GM21717 (cell line): ENCODE results near the gene CCSER1.
A peak's percentile ranks its signal among the peaks of the same experiment; 100 is the strongest.

Experiments used
- ATAC-seq: cut with Tn5 transposase; IDR thresholded peaks from one replicate; pipeline ENCODE4 v1.9.1; 2021; ENCODE audit warnings: mild to moderate bottlenecking, moderate library complexity; ENCODE audit not compliant: unreplicated experiment

The CCSER1 gene

DNA sequence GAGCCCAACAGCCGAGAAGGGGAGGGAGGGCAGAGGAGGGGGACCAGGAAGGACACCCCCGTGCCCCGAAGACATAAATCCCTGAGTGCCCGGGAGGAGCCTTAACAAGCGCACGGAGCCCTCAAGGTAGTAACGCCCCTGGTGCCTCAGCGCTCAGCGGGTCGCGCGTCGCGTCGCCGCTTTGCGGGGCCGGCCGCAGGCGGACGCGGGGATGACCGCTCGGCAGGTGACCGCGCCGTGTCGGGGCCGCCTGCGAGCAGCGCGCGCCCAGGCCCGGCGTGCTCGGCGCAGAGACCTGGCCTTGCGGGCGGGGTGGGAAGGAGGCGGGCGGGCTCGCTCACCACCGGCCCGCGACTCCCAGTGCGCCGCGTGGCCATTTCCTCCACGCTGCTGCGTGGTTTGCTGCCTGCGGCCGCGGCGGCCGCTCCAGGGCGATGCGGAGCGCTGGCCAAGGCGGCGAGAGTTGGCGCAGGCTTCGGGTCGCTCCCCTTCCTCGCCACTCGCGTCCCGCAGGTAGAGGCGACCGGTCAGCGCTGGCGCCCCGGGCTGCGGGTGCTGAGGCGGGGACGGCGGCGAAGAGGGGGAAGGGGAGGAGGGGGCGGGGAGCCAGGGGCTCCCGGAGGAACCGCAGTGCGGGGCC is 632 bp downstream of the CCSER1 start:
- ATAC-seq = peak; percentile 28

DNA sequence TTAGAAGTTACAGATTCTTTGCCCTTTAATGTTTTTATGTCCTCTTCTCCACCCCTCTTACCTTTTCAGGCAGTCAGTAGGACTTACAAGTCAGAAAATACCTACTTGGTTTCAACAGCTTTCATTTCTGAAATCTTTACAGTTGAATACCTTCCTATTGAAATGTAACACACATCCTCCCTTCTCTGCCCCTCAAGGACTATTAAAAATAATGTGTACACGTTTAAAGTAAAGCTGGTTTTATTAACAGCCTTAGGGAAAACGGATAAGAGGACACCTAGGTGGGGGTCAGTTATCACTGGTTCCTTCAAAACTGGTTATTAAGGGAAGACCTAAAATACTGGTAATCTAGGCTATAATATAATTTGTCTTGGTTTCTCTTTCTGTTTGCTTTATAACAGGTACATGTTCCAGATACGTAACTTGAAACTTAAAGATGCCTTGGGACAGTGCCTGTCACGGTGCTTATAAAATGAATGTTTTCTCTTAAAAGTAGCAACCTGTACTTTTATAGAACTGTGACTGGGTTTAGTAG is 1.8 kb downstream of the CCSER1 start:
- ATAC-seq = peak; percentile 22

- no peak for ATAC-seq
Observed at GRCh38 chr4:90130076-90130475, 2.9 kb downstream of the CCSER1 start.

- no peak for ATAC-seq
Observed at GRCh38 chr4:90137555-90137954, 10.4 kb downstream of the CCSER1 start.

- ATAC-seq = no peak
Observed at GRCh38 chr4:90142081-90142480, 14.9 kb downstream of the CCSER1 start.

GRCh38 chr4:90145319-90145718 is 18.1 kb downstream of the CCSER1 start:
- ATAC-seq = no peak

DNA sequence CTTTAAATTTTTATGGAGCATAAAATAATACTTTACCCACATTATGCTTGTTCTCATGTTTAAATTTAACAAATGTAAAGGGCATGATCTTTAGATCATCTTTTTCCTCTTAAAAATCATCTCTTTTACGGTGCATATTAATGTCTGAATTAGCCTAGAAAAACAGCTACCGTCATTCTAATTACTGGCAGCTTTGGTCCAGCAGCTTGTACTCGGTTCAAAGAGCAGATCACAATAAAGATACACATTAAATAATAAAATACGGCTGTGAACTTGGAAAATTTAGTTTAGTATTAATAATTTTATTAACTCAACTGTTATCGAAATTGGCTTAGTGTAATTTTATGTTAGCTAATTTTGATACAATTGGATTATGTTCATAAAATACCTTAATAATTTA is 19.1 kb downstream of the CCSER1 start:
- no peak for ATAC-seq

DNA sequence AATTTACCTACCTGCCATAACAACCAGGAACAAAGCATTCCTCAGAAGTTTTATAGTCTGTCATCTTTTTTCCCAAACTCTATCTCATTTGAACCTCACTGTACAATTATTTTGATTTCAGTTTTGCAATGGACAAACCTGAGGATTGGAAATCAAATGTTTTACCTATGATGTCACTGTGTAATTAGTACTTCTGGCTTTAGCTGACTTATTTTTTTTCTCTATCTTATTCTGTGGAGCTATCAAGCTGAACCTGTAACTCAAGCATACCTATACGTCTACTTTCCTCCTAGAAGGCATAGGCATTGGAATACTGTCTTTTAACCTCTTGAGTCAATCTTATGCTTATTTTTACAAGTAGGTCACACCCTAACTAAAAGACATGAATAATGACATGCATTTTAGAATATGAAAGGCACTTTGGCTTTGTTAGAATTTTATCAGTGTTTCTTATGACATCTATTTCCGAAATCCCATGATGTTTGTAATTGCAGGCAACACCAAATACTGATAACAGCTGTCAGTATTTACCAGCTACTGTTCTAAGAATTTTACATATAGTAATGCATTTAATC is 21.5 kb downstream of the CCSER1 start:
- no peak for ATAC-seq

GRCh38 chr4:90152024-90152423 is 24.8 kb downstream of the CCSER1 start:
- ATAC-seq = peak; percentile 53

- no peak for ATAC-seq
Observed at GRCh38 chr4:90159193-90159592, 32.0 kb downstream of the CCSER1 start.

DNA sequence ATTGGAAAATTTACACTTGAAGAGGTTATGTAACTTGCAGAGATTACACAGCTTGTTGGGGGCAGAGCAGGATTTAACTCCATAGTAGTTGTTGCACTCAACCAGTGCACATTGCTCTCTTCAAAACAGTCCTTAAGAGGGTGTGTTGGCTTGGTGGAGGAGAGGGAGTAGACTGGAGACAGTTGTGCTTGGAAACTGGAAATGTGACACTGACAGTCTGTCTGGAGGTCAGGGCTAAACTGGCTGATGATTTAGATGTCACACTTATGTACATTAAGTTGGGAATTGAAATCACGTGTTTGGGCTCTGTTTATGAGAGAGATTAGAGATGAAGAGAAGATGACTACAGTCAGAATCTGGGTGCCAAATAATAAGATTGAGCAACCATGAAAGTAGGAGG is 32.9 kb downstream of the CCSER1 start:
- no peak for ATAC-seq

- ATAC-seq = no peak
Observed at GRCh38 chr4:90162566-90162965, 35.4 kb downstream of the CCSER1 start.

- ATAC-seq = no peak
Observed at GRCh38 chr4:90163872-90164271, 36.7 kb downstream of the CCSER1 start.

DNA sequence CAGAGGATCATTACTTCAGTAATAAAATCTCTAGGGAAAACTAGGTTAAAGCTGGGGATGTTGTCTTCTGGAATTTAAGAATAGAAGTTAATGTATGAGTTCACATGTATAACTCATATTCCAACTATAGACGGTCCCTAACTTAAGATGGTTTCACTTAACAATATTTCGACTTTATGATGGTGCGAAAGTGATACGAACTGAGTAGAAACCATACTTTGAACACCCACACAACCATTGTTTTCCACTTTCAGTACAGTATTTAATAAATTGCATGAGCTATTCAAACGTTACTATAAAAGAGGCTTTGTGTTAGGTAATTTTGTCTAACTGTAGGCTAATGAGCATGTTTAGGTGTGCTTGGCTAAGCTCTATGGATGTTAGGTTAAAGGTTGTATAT is 38.7 kb downstream of the CCSER1 start:
- ATAC-seq = peak; percentile 98

GRCh38 chr4:90171491-90171890 is 44.3 kb downstream of the CCSER1 start:
- no peak for ATAC-seq

DNA sequence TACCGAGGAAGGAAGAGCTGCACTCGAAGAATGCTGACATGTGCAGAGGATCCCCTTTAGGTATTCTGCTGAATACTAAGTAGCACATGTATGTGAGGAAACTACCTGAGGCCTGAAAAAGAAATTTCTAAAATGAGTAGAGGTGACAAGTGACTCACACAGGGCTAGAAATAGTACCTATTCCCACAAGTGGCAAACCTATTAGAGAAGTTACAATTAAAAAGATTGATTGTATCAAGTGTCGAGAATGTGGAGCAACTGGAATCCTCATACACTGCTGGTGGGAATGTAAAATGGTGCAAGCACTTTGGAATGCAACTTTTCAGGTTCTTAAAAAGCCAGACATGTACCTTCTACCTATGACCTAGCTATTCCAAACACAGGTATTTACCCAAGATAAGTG is 47.4 kb downstream of the CCSER1 start:
- ATAC-seq = peak; percentile 79

- ATAC-seq = no peak
Observed at GRCh38 chr4:90181644-90182043, 54.5 kb downstream of the CCSER1 start.

GRCh38 chr4:90183254-90183653 is 56.1 kb downstream of the CCSER1 start:
- no peak for ATAC-seq

DNA sequence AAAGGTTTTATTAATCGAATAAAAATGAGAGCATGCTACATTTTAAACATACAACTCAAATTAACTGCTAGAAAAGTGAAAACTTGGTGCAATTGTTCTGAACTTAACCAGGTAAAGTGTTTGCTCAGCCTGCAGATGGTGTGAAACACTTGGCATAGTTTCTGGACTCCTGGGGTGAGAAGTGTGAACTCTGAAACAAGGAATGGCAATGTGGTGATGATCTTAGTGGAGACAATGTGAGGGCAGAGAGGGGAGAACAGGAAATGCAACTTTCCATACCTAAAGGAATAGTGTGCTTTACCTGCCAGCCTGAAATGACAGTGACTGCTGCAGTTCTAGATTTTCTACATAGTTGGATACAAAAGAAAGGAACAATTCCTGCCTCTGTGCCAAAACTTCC is 57.4 kb downstream of the CCSER1 start:
- ATAC-seq = no peak

DNA sequence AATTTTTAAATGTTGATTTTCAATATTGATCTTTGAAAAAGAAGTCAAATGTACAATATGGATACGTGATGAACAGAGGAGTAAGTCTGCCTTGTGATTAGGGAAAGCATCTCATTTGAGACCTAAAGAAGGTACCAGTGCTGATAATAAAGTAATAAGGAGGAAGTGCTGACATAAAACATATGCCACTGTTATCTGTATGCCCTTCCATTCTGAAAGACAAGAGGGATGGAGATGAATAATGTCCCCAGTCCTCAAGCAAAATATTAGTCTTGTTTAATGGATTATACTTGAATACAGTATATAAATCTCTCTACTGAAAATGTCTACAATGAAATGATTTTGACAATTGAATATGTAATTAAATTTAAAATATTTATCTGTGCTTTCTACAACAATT is 58.2 kb downstream of the CCSER1 start:
- ATAC-seq = no peak

- no peak for ATAC-seq
Observed at GRCh38 chr4:90186229-90186628, 59.0 kb downstream of the CCSER1 start.

- ATAC-seq = peak; percentile 51
Observed at GRCh38 chr4:90187148-90187884, 60.1 kb downstream of the CCSER1 start.
